GM12891 (cell line): ENCODE measurements around the gene MPP1.

Experiments used
- PAX5 ChIP-seq: IDR thresholded peaks from 2 replicates; pipeline ENCODE4 v1.6.1; 2011; ENCODE audit warnings: low read length, moderate library complexity, mild to moderate bottlenecking; ENCODE audit not compliant: insufficient read depth, severe bottlenecking
- POLR2A ChIP-seq: IDR thresholded peaks from 2 replicates; pipeline ENCODE4 v1.6.1; 2011; ENCODE audit warnings: low read depth, low read length, control low read depth
- POLR2AphosphoS5 ChIP-seq: IDR thresholded peaks from 2 replicates; pipeline ENCODE4 v1.6.1; 2011; ENCODE audit warnings: low read depth, low read length, control low read depth
- POU2F2 ChIP-seq: IDR thresholded peaks from 2 replicates; pipeline ENCODE4 v1.6.1; 2011; ENCODE audit warnings: low read depth, mild to moderate bottlenecking, control low read depth, low read length, moderate library complexity
- SPI1 ChIP-seq: IDR thresholded peaks from 2 replicates; pipeline ENCODE4 v1.6.1; 2011; ENCODE audit warnings: low read depth, low read length, control low read depth
- TAF1 ChIP-seq: IDR thresholded peaks from 2 replicates; pipeline ENCODE4 v1.6.1; 2011; ENCODE audit warnings: low read depth, low read length, control low read depth

DNA sequence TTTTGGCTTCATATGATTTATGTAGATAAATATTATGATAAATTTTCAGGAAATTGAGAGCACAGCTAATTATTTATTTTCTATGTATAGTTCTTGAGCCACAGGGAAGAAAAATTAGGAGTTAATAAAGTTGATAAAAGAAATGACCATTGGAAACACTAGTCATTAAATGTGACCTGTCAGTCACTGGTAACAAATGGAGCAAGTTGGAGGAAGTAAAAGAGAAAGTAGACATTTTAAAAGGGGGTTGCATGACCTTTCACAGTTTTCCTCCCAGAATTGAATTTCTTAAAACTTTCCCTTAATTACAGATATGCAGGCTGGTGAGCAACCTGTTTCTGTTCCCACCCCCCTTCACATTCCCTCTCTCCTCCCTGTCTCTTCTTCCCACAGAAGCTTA lies 23.8 kb upstream of the MPP1 start:
- TF ChIP-seq POLR2A (no peak), SPI1 (no peak), TAF1 (no peak), POLR2AphosphoS5 (no peak), POU2F2 (no peak), PAX5 (no peak)
